ENCODE measurements around the gene ZBTB39.
"Not testable (repeated sequence)": the region's sequence is repeated elsewhere in the genome, so short reads cannot be mapped to it uniquely, and the experiment has no call there.

ZBTB39 gene

GRCh38 chr12:57005980-57006808 is at the start of gene ZBTB39:
Gene ZBTB39 (minus strand): TSS chr12:57006546. CDS start chr12:57004917, 1,629 bp downstream.
- DNase-seq: peak; percentile 70

GRCh38 chr12:57055824-57056223 is 49.5 kb upstream of the ZBTB39 start:
- no peak for DNase-seq

GRCh38 chr12:57053901-57054300 is 47.6 kb upstream of the ZBTB39 start:
- not testable (repeated sequence) for DNase-seq

- DNase-seq: not testable (repeated sequence)
Observed at GRCh38 chr12:57053146-57053545, 46.8 kb upstream of the ZBTB39 start.

- no peak for DNase-seq
Observed at GRCh38 chr12:57051011-57051410, 44.7 kb upstream of the ZBTB39 start.

- DNase-seq: no peak
Observed at GRCh38 chr12:57049890-57050289, 43.5 kb upstream of the ZBTB39 start, which contains the start of gene MYO1A. Gene MYO1A (minus strand): TSS chr12:57050129. CDS start chr12:57048323, 1,806 bp downstream.

- no peak for DNase-seq
Observed at GRCh38 chr12:57049119-57049446, 42.7 kb upstream of the ZBTB39 start.

GRCh38 chr12:57048423-57049118 is 42.2 kb upstream of the ZBTB39 start:
- DNase-seq: no peak

GRCh38 chr12:57047981-57048380 is 41.6 kb upstream of the ZBTB39 start:
- no peak for DNase-seq

GRCh38 chr12:57046947-57047890 is 40.9 kb upstream of the ZBTB39 start:
- peak; percentile 39 for DNase-seq

- DNase-seq: no peak
Observed at GRCh38 chr12:57046086-57046791, 39.9 kb upstream of the ZBTB39 start.

GRCh38 chr12:57044889-57045288 is 38.5 kb upstream of the ZBTB39 start:
- no peak for DNase-seq

GRCh38 chr12:57044468-57044867 is 38.1 kb upstream of the ZBTB39 start:
- DNase-seq: no peak

- no peak for DNase-seq
Observed at GRCh38 chr12:57042695-57043094, 36.3 kb upstream of the ZBTB39 start.

GRCh38 chr12:57040750-57041149 is 34.4 kb upstream of the ZBTB39 start:
- DNase-seq: no peak

- no peak for DNase-seq
Observed at GRCh38 chr12:57040211-57040610, 33.9 kb upstream of the ZBTB39 start.

GRCh38 chr12:57039016-57039798 is 32.9 kb upstream of the ZBTB39 start:
- DNase-seq: no peak

GRCh38 chr12:57037264-57037663 is 30.9 kb upstream of the ZBTB39 start:
- DNase-seq: no peak

- no peak for DNase-seq
Observed at GRCh38 chr12:57033431-57033830, 27.1 kb upstream of the ZBTB39 start.

GRCh38 chr12:57031789-57032188 is 25.4 kb upstream of the ZBTB39 start:
- DNase-seq: no peak

- no peak for DNase-seq
Observed at GRCh38 chr12:57031138-57031725, 24.9 kb upstream of the ZBTB39 start.

All from activated naive CD4-positive, alpha-beta T cell treated with Interleukin-2 at 50 U/mL for 16 hours (primary cell).